ENCODE measurements around the gene PFN3. TPM values are rescaled to one million over a fixed set of nuclear protein-coding genes. Genes with fewer than 3 reads are reported as not detected.
A peak's percentile ranks its signal among the peaks of the same experiment; 100 is the strongest.

The PFN3 gene, protein sequence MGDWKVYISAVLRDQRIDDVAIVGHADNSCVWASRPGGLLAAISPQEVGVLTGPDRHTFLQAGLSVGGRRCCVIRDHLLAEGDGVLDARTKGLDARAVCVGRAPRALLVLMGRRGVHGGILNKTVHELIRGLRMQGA
- total RNA-seq (not detected), polyA plus RNA-seq (not detected)
- long read RNA-seq, donor 1 = 0 reads
- long read RNA-seq, donor 2 = 0 reads
- long read RNA-seq, donor 3 = 0 reads

- 3 to 18% (median 4%) methylated on average over 74 to 92 of the region's 92 CpGs for WGBS, 3 donors
- intact Hi-C loops (cut with DNase I) = loop anchor here in 2 of 4 donors (5.0 kb wide), 2 partner anchors 57 to 97 kb away; partner anchors contain the start of gene PDLIM7 (in 1 of the 2)
- Histone ChIP-seq H3K4me3 (no peak within 1 kb of the TSS), H3K27me3 (peaks cover 9% of the 10 kb centered on the region), H3K9me3 (no peaks in the 10 kb centered on the region), H3K4me1 (ENCODE audit: insufficient read depth) (peaks cover 9% of the 10 kb centered on the region), H3K36me3 (no peaks in the 10 kb centered on the region), H3K27ac (no peak within 1 kb of the TSS)
- DNase-seq = peak in 3 of 5 donors; percentile 35 to 64 (median 55)
- TF ChIP-seq POLR2A (IDR thresholded peaks at IDR 0.05) (no peak), CTCF (IDR thresholded peaks at IDR 0.05) (no peak), EP300 (IDR thresholded peaks at IDR 0.05) (no peak)
These were observed at the start of gene PFN3 for GRCh38 chr5:177399997-177400868. Gene PFN3 (minus strand): TSS chr5:177400661. CDS start chr5:177400576, 85 bp downstream.

DNA sequence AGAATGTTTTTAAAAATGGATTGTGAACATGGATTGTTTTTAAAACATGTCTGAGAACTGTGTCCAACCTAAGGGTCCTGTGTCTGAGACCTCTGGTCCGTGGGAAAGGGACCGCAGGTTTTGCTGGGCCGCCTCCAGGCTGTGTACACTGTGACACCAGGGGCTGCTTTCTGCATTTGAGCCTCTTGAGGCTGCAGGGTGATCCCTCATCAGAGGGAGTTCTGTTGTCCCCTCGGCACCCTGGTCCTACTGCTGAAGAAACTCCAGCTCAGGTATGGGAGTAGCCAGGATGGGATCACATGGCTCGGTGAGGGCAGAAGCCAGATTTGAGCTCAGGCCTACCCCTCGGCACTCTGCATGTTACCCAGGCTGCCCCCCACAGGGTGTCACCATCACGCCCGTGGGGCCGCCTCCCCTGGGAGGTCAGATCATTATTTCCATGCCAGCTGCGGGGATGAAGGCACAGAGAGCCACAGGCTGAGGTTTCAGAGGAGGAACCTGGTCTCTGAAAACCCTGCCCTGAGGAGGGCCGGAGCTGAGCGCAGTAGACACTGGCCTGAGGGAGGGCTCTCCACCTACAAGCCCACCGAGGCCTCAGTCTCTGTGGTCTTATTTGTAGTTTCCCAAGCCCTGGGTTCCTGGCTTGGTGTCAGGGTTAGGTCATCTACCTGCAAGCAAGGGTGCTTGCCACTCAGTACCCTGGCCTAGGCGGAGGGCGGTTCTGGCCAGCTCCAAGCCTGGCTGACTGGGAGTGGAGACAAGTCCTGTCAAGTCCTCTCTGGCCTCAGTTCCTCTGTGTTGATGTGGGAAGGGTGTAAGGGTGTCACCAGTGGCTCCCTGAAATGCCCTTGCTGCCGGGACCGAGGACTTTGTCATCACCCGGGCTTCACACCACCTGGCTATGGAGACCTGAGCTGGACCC lies 48.9 kb upstream of the PFN3 start:
- Histone ChIP-seq H3K4me1 (ENCODE audit: insufficient read depth) (peaks cover 10% of the 10 kb centered on the region), H3K27ac (no peak overlapping the region), H3K4me3 (no peak overlapping the region), H3K27me3 (no peaks in the 10 kb centered on the region), H3K36me3 (no peaks in the 10 kb centered on the region), H3K9me3 (no peaks in the 10 kb centered on the region)
- 89 to 90% (median 90%) methylated on average over 17 to 18 of the region's 18 CpGs for WGBS, 3 donors
- DNase-seq = no peak
- intact Hi-C loops (cut with DNase I) = loop anchor here in 3 of 4 donors (2.0 to 10.0 kb wide), 6 partner anchors 32 to 335 kb away; partner anchors contain the start of genes MXD3 (in 2 of the 3) and F12 (in 1 of the 3)
- TF ChIP-seq CTCF (IDR thresholded peaks at IDR 0.05) (no peak), POLR2A (IDR thresholded peaks at IDR 0.05) (no peak), EP300 (IDR thresholded peaks at IDR 0.05) (no peak)

GRCh38 chr5:177448244-177448950 lies 47.9 kb upstream of the PFN3 start:
- 81 to 88% (median 82%) methylated on average over 6 of the region's 6 CpGs for WGBS, 3 donors
- intact Hi-C loops (cut with DNase I) = loop anchor here in 2 of 4 donors (2.0 to 5.0 kb wide), 2 partner anchors 41 to 44 kb away; partner anchors contain the start of gene F12 (in 1 of the 2)
- Histone ChIP-seq H3K27ac (no peak overlapping the region), H3K27me3 (no peaks in the 10 kb centered on the region), H3K4me1 (ENCODE audit: insufficient read depth) (peaks cover 6% of the 10 kb centered on the region), H3K9me3 (no peaks in the 10 kb centered on the region), H3K36me3 (no peaks in the 10 kb centered on the region), H3K4me3 (no peak overlapping the region)
- TF ChIP-seq EP300 (IDR thresholded peaks at IDR 0.05) (no peak), CTCF (IDR thresholded peaks at IDR 0.05) (no peak), POLR2A (IDR thresholded peaks at IDR 0.05) (no peak)
- DNase-seq = no peak

Measured in ovary (tissue), 10 donors.